ENCODE results near the gene USP10.
"Not testable (repeated sequence)": the region's sequence is repeated elsewhere in the genome, so short reads cannot be mapped to it uniquely, and the experiment has no call there.

Gene USP10

DNA sequence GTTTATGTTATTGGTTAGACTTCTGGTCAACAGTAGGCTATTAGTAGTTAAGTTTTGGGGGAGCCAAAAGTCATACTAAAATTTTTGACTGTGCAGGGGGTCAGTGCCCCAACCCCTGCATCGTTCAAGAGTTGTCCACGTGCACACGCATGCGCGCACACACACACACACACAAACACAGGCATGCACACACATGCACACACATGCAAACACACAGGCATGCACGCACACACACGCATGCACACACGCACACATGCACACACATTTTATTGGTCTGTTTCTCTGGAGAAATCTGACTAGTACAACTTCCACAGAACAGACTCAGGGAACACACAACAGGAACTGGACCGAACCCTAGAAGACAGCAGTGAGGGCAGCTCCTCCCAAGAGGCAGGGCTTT lies 24.4 kb upstream of the USP10 start:
- DNase-seq, result no peak

DNA sequence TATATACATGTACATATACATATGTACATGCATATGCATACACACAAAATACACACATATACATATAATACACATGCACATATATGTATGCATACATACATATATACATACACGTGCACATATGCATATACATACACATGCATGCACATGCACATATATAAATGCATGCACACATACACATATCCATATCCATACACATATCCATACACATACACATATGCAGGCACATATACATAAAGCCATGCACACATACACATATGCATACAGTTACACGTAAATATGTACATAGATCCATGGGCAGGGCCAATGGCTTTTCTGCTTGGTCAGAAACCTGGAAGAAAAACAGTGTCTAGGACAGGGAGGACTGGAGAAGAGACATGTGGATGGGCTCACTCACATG lies 23.9 kb upstream of the USP10 start:
- no peak for DNase-seq

DNA sequence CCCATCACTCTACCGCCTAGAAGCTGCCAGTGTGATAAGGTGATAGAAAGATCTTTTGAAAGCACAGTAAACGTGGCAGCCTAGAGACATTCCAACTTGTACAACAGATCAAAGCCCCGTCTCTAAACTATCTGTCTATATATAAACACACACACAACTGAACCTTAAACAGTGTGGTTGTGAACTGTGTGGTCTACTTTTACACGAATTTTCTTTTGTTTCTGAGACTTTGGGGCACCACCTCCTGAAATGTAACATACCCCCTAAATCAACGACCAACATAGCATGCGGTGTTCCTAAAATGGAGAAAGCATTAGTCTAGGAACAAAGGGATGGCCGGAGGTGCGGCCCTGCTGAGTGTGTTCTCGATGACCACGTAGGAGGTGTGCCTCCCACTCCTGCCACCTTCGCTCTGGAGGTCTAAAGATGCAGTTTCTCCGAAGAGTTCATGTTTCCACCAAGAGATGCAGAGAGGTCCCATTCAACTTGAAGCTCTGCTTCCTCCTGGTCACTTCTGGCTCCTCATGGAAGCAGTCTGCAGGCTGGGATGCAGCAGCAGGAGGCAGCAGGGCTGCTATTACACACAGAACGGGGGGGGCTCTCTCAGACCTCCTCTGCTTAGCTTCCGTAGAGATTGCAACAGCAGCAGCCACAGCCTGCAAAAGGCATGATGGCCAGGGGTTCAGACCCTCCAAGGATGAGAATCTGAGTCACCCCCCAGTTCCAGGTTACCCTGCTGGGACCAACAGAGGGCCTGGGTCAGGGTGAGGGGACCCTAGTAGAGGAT lies 22.6 kb upstream of the USP10 start:
- DNase-seq, result no peak

DNA sequence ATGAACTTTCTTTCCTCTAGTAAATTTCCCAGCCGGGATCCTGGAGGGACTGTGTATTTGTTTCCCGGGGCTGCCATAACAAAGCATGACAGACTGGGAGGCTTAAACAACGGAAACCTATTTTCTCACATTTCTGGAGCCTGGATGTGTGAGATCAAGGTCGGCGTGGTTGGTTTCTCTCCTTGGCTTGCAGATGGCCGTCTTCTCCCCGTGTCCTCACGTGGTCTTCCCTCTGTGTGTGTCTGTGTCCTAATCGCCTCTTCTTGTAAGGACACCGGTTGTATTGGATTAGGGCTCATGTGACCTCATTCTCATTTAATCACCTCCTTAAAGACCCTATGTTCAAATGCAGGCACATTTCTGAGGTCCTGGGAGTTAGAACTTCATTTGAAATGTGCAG lies 22.0 kb upstream of the USP10 start:
- no peak for DNase-seq

DNA sequence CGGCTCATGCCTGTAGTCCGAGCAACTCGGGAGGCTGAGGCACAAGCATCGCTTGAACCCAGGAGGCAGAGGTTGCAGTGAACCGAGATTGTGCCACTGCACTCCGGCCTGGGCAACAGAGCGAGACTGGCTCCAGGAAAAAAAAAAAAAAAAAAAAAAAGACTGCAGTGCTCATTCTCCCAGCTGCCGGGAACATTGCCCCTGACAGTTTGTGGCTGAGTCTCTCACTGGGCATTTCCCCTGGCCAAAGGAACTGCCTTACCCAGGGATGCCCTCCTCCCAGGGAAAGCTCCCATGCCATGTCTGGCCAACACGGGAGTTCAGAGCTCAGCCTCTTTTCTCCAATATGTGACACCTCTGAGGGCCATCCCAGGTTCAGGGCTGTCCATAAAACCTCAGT lies 21.3 kb upstream of the USP10 start:
- no peak for DNase-seq

DNA sequence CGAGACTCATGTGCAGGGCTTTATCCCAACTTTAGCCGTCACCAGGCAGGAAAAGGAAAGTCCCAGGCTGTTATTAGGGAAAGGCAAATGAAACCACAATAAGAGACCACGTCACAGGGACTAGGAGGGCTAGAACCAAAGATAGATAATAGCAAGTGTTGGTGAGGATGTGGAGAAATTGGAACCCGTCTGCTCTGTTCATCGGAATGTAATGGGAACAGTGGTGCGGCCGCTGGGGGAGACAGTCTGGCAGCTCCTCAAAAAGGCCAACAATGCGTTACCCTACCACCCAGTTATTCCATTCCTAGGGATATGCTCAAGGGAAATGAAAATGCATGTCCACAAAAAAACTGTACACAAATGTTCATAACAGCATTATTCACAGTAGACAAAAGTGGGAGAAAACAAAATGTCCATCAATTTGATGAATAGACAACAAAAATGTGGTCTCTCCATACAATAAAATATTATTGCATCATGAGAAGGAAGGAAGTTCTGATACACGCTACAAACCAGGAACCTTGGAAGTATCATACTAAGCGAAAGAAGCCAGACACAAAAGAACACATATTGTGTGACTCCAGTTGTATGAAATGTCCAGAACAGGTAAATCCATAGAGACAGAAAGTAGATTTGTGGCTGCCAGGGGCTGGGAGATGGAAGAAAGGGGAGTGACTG lies 19.5 kb upstream of the USP10 start:
- DNase-seq, result no peak

DNA sequence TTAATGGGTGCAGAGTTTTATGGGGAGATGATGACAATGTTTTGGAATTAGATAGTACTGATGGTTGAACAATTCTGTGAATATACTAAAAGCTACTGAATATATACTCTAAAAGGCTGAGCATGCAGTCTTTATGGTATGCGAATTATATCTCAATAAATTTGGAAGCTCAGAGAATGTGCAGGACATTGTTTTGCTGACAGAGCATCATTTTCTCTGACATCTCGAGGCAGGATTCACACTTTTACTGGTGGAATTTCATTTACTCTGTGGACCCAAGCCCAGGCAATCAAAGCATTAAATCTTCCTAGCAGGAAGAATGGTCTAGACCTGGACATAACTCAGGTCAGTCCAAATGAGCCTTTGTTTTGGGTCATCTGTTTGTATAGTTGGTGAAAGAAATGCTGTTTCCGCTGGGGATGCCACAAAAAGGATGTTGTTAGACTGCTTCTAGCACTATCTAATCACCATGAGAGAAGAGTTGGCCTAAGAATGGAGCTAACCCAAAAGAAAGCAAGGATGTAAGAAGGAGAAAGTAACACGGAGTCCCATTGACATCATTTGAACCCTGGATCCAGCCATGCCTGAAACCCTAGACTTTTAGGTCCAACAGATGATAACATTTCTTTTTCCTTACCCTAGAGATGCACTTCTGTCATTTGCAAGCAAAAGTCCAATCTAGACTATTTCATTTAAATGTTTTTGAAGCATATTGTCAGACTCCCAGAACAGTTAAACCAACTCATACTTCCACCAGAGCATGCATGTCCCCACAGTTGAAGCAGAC lies 18.8 kb upstream of the USP10 start:
- DNase-seq, result no peak

DNA sequence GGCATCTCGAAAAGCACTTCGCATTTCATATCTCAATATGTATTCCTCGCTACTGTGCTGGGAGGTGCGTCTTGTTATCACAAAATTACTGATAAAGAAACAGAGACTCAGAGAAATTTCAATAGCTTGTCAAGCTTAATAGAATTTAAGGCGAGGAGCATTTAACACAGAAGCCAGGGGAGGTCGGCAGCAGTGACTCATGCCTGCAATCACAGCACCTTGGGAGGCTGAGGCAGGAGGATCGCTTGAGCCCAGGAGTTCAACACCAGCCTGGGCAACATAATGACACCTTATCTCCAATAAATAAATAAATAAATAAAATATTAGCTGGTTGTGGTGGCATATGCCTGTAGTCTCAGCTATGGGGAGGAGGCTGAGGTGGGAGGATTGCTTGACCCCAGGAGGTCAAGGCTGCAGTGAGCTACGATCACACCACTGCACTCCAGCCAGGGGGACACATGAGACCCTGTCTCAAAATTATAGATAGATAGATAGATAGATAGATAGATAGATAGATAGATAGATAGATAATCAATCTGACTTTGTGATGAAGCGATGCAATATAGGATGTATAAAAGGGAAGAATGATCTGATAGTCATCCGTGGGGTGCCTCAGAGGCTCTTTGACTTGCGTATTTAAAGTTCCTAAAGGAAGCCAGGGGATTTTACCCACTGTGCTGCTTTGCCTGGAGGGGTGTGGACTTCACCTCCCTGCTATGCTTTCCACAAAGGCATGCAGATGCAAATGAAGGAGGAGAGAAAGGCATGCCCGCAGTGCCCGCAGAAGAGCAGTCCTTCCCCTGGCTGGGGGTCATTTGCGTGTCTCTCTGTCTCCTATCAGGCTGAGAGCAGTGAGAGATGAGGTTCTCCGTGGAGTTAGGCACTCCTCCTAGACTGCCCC lies 15.9 kb upstream of the USP10 start:
- no peak for DNase-seq

DNA sequence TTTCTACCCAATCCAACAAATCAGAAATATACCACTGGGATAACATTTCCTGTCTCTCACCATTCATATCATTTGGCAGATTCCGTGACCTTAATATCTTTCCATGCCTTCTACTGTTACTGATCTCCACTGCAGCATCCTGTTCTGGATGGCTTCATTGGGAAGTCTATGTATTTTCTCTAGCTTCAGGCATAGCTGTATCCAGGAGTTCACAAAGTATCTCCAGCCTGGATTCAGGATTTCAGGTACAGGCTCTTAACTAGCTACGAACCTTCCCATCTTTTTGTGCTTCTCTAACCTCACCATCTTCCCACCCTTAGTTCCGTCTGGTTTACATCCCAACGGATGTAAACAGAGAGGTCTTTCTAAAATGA lies 15.2 kb upstream of the USP10 start:
- no peak for DNase-seq

DNA sequence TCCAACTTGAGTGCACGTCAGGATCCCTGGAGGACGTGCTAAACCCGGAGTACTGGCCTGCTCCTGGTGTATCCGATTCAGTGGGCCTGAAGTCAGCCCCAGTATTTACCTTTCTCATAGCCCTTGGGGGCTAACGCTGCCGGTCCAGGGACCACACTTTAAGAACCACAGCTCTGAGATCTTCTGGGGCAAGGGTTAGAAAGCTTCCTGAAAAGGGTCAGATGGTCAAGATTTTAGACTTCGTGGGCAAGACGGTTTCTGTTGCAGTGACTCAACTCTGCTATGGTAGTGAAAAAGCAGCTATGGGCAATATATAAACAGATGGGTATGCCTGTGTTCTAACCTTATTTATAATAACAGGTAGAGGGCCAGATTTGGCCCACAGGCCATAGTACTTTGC lies 14.6 kb upstream of the USP10 start:
- DNase-seq, result no peak

DNA sequence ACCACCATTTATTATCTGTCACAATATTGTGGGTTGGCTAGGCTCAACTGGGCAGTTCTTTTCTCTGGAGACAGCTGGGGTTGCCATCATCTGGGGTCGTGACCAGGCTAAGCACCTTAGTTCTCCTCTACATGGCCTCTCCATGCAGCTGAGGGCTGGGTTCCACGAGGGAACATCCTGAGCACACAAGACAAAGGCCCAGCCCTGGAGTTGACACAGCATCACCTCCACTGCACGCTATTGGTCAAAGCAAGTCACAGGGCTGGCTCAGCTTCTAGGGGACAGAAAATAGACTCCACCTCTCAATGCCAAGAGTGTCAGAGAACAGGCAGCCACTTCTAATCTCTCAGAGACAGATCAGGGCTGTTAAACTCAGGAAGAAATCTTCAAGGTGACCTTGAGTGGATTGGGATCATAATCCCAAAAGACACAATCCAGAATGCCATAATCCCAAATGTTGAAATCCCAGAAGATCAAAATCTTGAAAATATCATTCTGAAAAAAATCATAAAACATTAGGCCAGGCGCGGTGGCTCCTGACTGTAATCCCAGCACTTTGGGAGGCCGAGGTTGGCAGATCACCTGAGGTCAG lies 13.0 kb upstream of the USP10 start:
- DNase-seq, result no peak

DNA sequence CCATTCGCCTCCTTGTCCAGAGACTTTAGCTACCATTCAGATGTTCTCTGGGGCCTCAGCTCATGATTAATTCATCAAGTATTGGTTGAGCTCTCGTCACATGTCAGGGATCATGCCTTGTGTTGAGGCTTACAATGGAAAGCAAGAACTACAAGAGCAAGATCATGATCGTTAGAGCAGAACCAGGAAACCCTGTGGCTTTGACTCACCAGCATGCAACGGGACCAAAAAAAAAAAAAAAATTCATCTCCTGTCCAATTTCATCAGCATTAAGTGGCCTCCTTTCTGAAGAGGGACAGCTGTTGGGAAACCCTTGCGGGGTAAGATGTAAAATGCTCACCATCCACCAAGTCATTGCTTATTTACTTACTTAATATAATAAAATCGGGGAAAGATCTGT lies 12.1 kb upstream of the USP10 start:
- DNase-seq, result no peak

DNA sequence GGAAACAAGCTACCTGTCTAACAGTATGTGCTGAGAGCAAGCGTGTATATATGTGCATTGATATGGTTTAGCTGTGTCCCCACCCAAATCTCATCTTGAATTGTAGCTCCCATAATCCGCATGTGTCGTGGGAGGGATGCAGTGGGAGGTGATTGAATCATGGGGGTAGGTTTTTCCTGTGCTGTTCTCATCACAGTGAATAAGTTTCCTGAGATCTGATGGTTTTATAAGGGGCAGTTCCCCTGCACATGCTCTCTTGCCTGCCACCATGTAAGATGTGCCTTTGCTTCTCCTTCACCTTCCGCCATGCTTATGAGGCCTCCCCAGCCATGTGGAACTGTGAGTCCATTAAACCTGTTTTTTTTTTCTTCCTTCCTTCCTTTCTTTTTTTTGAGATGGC lies 11.6 kb upstream of the USP10 start:
- DNase-seq, result not testable (repeated sequence)

DNA sequence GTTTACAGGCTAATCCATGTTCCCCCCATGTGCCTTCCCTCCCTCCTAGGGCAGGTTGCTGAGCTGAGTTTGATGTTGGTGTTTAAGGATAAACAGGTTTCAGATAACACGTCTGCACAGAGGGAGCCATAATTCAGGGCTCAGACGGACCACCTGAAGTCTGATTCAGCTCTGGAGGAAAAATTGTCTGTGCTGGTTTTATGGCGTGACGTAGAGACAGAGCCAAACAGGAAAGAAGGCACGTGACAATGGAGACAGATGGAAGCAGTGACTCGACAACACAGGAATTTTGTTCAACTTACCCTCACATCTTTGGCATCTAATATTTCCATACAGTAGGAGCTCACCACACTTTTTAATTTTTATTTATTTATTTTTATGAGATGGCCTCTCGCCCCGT lies 10.7 kb upstream of the USP10 start:
- no peak for DNase-seq

DNA sequence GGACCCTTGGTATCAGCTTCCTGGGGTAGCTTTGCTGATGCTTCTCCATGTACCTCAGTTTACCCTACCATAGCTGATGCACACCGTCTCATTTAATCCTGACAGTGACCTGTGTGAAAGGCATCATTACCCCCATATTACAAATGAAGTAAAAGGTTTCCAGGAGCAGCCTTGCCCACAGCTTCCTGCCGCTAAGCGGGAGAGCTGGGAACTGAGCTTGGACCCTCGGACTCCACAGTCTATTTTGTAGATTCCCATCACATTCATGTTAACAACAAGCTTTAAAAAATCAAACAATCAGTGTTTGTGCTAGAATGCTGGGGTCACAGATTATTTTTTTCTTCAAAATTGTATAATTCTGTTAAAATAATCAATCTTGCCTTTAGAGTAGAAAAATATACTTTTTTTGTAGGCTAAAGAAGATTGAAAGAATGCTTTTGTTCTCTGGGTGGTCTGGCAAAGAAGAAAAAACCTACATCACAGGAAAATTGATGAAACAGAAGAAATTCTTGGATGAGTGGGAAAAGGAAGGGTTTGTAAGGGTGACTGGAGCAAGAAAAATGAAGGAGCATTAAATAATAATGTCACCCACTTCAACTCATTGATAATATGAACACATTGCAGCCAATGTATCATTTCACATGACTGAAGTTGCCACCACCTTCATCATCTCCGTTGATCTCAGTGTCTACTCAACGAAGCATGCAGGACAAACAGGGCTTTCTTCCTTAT lies 9.5 kb upstream of the USP10 start:
- no peak for DNase-seq

DNA sequence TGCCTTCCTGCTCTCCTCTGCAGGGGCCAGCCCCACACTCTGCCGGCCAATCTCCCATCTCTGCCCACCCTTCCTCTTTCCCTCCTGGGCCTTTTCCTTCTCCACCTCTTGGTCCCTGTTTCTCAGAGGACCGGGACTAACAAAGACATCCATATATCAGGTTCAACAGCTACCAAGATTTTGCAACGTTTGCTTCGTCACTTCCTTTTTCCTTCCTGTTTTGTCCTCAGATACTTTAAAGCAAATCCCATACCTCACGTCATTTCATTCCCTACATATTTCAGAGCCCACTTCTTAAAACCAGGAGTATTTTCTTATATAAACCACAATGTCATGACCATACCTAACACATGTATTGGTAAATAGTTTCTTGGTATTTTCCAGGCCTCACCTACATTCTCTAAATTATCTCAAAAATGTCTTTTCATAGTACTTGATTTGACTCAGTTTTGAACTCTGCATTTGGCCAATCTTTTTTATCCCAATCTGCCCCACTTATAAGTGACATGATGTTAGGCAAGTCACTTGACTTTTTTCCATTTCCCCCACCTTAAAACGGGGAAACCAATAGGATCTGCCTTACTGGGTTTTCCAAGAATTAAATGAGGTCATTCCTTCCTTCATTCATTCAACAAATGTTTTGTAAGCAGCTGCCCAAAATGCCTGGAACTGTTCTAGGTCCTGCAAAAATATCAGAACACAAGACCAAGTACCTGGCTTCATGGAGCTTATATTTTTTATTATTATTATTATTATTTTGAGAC lies 7.2 kb upstream of the USP10 start:
- DNase-seq, result no peak

DNA sequence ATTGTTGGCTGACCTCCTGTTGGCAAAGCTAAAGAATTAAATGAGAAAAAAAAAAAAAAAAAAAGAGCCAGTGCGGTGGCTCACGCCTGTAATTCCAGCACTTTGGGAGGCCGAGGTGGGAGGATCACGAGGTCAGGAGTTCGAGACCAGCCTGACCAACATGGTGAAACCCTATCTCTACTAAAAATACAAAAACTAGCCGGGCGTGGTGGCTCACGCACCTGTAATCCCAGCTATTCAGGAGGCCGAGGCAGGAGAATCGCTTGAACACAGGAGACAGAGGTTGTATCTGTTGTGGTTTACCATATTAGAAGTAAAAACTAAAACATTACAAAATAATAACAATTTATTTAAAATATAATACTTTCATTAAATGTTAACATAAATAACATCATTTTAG lies 5.9 kb upstream of the USP10 start:
- not testable (repeated sequence) for DNase-seq

DNA sequence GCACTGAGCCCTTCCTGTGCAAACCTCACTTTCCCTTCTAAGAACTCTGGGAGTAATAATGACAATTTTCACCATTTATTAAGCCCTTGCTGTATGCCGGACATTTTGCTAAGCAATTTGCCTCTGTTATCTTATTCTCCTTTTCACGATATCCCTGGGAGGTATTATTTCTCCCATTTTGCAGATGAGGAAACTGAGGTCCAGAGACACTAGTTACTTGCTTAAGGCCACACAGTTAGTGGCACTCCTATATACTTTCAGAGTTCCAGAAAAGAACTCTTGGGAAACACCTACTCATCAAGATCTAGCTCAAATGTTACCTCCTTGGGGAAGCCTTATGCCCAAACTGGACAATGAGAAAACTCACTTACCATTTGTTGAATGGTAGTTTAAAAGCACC lies 4.8 kb upstream of the USP10 start:
- no peak for DNase-seq

DNA sequence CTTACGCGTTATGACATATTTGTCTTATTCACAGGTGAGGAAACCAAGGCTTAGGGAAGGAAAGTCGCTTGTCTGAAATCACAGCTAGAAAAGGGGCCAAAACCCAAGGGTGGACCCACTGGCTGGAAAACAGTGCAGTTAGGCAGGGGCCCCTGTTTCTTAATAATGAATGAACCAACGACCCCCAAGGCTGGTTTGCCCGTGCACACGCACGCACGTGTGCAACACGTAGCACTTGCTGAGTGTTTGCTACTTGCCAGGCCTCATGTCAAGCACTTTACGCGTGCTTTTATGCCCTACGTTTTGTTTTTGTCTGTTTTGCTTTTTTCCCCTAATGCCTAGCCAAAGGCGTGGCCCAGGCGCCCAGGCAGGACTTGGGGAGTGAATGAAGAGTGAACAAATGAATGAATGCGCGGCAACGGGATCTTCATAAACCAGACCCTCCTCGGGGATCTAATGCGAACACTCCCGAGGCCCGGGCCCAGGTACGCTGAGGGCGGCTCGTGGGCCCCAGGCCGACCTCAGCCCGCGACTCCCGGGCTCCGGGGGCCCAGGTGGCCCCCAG lies 571 bp upstream of the USP10 start:
- no peak for DNase-seq

DNA sequence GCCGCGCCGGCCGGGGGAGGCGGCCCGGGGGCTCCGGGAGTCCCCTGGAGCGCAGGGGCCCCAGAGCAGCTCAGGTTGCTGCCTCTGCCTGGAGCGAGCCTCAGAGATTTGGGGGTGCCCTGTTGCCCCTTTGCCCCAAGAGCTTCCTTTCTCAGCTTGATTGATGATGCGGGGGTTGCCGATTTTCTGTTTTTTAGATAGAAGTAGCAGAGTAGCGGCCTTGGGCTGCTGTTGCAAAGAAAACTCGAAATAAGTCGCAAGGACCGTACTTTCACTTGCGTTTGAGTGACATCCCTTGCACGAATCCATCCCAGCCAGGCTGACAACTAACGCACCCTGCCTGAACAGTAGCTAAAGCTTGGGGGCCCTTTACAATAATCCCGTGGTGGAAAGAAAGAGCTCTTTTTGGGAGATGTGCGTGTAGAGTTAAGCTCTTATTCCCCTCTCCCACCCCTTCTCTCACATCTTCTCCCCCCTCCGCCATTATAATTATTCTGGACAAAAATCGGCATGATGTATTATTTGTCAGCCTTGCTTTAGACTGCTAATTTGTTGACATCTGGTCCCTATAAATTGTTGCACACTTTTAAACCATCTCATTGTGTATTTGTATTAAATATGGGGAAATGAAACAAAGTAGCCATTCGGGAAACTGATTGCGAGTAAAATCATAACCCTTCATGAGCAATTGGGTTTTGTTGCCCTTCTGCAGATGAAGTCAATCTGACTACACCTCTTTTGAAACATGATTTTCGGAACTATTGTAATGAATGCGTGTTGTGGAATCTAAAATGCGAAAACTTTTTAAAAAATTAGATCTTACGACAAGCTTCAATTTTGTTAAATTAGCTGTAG lies 873 bp downstream of the USP10 start:
- peak; percentile 48 for DNase-seq

Data from CD4-positive, alpha-beta T cell treated with Interleukin-17A for 1 hour (primary cell).